GM19397 (cell line): ENCODE results near the gene ZDHHC20.
A peak's percentile ranks its signal among the peaks of the same experiment; 100 is the strongest.

Experiments used
- ATAC-seq: cut with Tn5 transposase; IDR thresholded peaks from one replicate; pipeline ENCODE4 v1.9.1; 2021; ENCODE audit warnings: mild to moderate bottlenecking, moderate library complexity; ENCODE audit not compliant: unreplicated experiment

The ZDHHC20 gene

GRCh38 chr13:21362741-21363140 lies 96.4 kb downstream of the ZDHHC20 start:
- no peak for ATAC-seq

DNA sequence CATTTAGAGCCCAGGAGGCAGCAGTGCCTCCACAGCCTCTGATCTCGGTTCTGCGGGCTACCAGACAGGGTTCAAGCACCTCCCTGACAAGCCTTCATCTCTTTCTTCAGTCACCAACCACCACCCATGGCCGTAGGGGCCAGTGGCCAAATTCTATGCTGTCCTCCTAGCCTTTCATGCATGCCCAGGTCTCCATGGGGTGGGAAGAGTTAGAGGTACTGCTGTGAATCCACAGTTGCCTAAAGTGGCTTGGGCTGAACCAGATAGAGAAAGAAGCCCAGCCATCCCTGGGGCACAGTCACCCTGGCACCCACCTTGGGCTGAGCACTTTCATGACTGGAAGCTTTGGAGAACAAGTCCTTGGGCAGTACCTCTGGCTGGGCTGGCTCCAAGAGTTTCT lies 97.4 kb downstream of the ZDHHC20 start:
- ATAC-seq = no peak

DNA sequence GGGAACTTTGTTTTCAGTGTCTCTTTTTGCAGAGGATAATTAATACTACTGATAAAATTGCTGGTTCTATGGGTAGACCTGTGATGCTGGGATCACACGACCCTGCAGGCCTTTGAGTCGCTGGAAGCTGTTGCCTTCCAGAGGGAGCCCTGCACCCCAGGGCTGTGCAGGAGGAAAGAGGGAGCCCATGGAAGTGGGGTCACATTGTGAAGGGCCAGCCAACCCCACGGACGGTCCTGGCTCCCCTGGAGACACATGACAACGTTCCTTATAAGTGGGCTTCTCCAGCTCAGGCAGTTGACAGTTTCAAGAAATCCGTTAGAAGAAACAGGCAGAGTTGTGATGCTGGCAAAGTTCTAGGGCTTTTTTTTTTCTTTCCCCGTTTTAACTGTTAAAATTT lies 98.0 kb downstream of the ZDHHC20 start:
- ATAC-seq = no peak

DNA sequence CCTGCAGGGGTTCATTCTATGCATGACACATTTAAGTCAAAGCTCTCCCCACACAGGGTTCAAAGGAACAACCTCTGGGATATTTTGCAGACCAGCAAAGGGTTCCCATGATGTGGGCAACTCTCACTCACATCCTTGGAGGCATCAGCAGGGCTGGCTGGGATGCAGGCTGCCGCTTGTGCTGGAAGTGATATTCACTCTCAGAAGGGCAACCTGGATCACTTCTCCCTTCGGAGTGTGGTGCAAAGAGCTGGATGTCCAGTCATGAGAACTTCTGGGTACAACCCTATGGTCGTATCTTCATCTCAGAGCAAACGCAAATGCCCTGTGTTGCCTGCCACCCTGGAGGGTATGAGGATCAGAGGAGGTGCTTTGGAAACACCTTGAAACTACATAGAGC lies 98.6 kb downstream of the ZDHHC20 start:
- no peak for ATAC-seq

DNA sequence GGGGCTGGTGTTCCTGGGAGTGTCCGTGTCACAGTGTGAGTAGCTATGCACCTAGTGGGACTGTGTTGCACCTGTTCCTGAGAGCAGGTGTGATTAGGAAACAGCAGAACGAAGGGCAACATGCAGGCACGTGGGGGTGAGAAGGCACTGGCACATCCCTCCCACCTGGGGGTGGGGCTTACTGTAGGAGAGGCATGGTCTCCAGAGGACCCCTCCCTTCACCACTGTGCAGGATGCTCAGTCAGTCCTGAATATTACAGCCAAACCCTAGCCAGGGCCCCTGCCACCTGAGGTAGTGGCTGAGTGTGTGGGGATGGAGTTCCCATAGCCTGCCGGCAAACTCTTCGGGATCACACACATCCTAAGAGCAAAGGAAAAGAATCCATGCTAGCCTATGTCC lies 99.2 kb downstream of the ZDHHC20 start:
- no peak for ATAC-seq

- ATAC-seq = no peak
Measured at GRCh38 chr13:21355304-21355703, 103.8 kb downstream of the ZDHHC20 start.

- ATAC-seq = no peak
Measured at GRCh38 chr13:21354721-21355120, 104.4 kb downstream of the ZDHHC20 start.

DNA sequence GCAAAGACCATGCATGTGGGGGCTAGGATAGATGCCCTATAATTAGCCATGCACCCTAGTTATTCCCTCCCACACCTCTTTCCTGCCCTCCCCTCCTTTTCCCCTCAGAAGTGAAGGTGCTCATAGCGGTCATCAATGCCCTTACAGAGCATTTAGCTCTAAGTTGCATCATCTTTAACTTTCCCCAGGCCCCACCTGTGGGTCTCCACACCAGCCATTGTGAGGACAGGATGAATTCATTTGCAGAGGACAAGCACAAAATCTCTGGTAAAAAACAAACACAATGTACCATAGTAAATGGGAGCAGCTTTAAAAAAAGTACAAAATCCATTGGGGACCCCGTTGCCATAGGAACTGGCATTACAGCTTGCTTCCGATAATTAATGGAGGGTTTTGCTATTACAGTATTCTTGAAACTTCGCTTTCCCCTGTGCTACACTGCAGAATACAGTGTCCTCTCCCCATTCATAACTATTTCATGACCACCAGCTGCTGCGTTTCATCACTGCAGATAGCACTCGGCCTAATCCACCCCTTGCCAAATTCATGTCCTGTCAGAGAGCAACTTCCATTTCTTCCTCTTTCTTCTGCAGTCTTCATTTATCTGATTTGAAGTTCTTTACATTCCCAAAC lies 110.5 kb downstream of the ZDHHC20 start:
- no peak for ATAC-seq

DNA sequence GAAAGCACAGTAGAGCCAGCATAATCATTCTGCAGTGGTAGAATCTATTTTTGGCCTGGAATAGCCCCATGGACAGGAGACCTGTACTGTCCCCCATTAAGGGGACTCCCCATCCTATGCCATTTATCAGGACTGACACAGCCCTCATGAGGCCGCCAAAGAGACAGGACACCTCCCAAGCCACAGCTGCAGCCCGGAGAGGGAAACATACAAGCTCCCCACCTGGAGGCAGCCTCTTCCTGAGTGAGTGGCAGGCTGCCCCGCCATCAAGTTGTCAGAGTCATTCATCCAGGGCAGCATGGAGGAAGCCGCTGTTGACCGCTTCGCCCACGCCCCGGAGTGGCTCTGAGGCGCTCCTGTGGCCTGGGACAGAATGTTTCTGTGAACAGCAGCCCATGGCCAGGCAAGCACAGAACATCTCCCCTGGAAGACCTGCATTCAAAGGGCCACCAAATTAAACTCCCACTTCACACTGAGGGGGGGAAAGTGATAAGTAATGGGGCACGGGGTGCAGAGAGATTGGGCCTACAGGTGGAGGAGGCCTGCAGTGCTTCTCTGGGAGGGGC lies 111.3 kb downstream of the ZDHHC20 start:
- no peak for ATAC-seq

- peak; percentile 52 for ATAC-seq
Measured at GRCh38 chr13:21344662-21345176, 114.4 kb downstream of the ZDHHC20 start.

DNA sequence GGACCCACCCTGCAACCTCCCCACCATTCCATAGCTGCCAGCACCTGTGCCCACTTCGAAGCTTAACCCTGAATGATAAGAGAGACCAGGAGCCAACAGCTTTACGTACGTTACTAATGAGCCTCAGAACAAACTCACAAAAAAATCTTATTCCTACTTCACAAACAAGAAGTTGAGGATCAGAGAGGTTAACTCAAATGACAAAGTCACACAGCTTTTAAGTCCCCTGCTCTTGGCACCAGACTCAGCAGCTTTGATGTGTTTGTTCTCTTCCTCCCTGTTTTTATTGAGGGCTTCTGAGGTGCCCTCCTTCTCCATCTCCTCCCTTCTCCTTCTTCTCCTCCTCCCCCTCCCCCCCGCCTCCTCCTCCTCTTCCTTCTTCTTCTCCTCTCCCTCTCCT lies 115.4 kb downstream of the ZDHHC20 start:
- ATAC-seq = no peak

DNA sequence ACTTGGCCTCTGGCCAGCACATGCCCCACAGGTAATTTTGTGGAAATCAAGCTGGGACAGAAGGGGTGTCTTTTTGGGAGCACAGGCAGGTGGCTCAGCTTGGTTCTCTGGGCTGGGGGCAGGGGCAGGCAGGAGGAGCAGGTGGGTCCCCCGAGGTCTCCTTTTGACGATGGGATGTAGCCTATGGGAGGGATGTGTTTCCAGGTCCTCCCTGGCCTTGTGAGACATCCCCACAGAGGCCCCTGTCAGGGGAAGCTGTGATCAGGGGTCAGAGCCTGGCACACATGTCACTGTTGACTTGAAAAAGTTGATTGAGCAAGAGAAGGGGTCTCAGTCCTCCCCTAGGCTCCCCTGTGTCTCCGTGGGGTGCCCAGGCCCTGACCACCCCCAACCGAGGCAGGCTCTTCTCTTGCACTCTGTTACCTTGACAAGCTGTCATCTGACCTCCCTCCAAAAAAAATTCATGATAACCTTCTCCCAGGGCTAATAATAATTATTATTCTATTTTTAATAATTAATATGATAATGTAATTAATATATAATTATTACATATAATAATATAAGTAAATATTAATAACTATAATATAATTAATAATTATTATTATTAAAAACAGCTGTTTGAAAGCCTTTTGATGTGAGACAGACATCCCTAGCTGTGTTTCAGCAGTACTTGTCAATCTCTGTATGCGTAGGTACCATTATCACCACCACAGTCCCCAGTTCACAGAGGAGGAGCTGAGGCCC lies 116.2 kb downstream of the ZDHHC20 start:
- no peak for ATAC-seq

GRCh38 chr13:21341637-21342422 lies 117.3 kb downstream of the ZDHHC20 start:
- ATAC-seq = no peak

GRCh38 chr13:21338639-21339278 lies 120.3 kb downstream of the ZDHHC20 start:
- no peak for ATAC-seq

DNA sequence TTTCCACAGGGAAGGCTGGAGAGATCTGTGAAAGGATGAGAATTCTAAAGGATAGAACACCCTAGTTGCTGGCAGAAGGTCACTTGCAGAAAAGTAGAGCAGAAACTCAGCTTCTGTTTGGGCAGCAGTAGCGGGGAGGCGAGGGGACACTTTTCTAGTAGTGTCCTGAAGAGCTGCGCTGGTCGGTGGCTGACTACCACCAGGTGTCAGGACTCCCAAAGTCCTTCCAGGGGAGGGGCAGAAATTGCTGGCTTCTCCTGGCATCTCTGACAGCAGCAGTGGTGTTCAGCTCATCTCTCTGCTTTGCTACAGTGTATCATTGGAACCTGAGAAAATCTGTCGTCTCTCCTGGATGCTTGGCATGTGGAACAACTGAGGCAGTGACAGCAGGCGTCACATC lies 120.9 kb downstream of the ZDHHC20 start:
- no peak for ATAC-seq

- ATAC-seq = no peak
Measured at GRCh38 chr13:21336609-21337349, 122.3 kb downstream of the ZDHHC20 start.

- ATAC-seq = no peak
Measured at GRCh38 chr13:21333186-21333585, 125.9 kb downstream of the ZDHHC20 start.

DNA sequence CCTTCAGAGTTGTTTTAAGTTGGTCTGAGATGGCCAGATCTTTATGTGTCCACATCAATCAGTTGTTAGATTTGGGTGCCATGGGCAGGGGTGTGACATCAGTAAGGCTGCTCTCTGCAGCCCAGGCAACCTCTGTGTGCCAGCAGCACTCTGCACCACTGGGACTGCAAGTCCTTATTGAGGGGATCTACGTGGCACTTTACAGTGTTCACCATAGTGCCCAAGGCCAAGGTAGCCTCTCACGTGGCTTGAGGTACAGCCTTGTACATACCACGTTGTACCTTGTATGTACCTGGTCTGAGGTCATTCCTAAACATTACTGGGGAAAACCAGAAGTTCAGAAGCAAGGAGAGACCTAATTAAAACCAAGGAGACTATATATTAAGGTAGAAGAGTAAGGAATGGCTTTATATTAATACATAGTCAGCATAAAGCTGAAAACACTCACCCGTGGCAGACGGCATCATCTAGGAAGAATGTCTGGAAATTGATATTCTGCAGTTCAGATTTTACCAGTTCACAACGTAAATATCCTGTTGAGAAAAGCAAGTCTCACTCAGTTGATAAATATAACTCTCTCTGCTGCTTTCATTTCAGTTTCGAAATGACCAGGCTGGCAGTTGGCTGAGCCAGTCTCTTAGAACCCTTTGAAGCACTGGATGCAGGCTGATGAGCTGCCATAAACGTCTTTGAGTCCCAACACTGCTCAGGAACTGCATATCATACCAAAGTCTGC lies 128.8 kb downstream of the ZDHHC20 start:
- ATAC-seq = peak; percentile 73

- ATAC-seq = no peak
Measured at GRCh38 chr13:21328836-21329477, 130.1 kb downstream of the ZDHHC20 start.
